Measurements from ENCODE around the gene SLC35C1. TPM values are rescaled to one million over a fixed set of nuclear protein-coding genes. Genes with fewer than 3 reads are reported as not detected.

SLC35C1 gene
- total RNA-seq, 2 donors from 2014 or later, result 11.4 to 16.0 TPM

GRCh38 chr11:45779602-45780001 lies 25.3 kb upstream of the SLC35C1 start:
- no peaks in the 10 kb centered on the region for H3K9me3 ChIP-seq (ENCODE audit: control insufficient read depth, low read length)
- no peak overlapping the region for H3K9ac ChIP-seq (ENCODE audit: extremely low read depth, low read length, poor library complexity, severe bottlenecking)
- Mint-ChIP-seq H3K9me3 (no peaks in the 10 kb centered on the region), H3K27ac (no peak overlapping the region), H3K4me1 (no peaks in the 10 kb centered on the region), H3K4me3 (no peak overlapping the region), H3K27me3 (ENCODE audit: insufficient read depth) (peaks cover 6% of the 10 kb centered on the region), H3K36me3 (ENCODE audit: low read depth) (no peaks in the 10 kb centered on the region)
- H3K27me3 ChIP-seq (ENCODE audit: control insufficient read depth, insufficient read depth, low read length, poor library complexity, severe bottlenecking), result no peaks in the 10 kb centered on the region
- no peak for TF ChIP-seq CTCF (conservative IDR thresholded peaks at IDR 0.05)
- H3K4me3 ChIP-seq (ENCODE audit: low read length), result no peak overlapping the region
- no peak for DNase-seq
- no peaks in the 10 kb centered on the region for H3K4me1 ChIP-seq (ENCODE audit: control insufficient read depth, insufficient read depth, low read length)
- H3K36me3 ChIP-seq (ENCODE audit: control insufficient read depth, insufficient read depth, low read length), result no peaks in the 10 kb centered on the region
- no peak overlapping the region for H3K27ac ChIP-seq (ENCODE audit: low read depth, low read length)
- 83 to 93% methylated on average over 5 of the region's 5 CpGs for WGBS, 2 experiments (ENCODE audit: insufficient coverage in 1 of 2, insufficient read length in 1 of 2)

GRCh38 chr11:45786272-45786671 lies 18.7 kb upstream of the SLC35C1 start:
- H3K36me3 Mint-ChIP-seq (ENCODE audit: low read depth), result no peaks in the 10 kb centered on the region
- H3K4me3 ChIP-seq (ENCODE audit: low read length), result no peak overlapping the region
- H3K27me3 ChIP-seq (ENCODE audit: control insufficient read depth, insufficient read depth, low read length, poor library complexity, severe bottlenecking), result no peaks in the 10 kb centered on the region
- no peak overlapping the region for H3K27ac Mint-ChIP-seq
- no peaks in the 10 kb centered on the region for H3K36me3 ChIP-seq (ENCODE audit: control insufficient read depth, insufficient read depth, low read length)
- peaks cover 24% of the 10 kb centered on the region for H3K27me3 Mint-ChIP-seq (ENCODE audit: insufficient read depth)
- no peak overlapping the region for H3K9ac ChIP-seq (ENCODE audit: extremely low read depth, low read length, poor library complexity, severe bottlenecking)
- H3K4me3 Mint-ChIP-seq, result no peak overlapping the region
- H3K9me3 Mint-ChIP-seq, result peaks cover 9% of the 10 kb centered on the region
- no peaks in the 10 kb centered on the region for H3K4me1 ChIP-seq (ENCODE audit: control insufficient read depth, insufficient read depth, low read length)
- 78 to 79% methylated on average over 1 to 2 of the region's 2 CpGs for WGBS, 2 experiments (ENCODE audit: insufficient coverage in 1 of 2, insufficient read length in 1 of 2)
- H3K4me1 Mint-ChIP-seq, result no peaks in the 10 kb centered on the region
- TF ChIP-seq CTCF (conservative IDR thresholded peaks at IDR 0.05), result no peak
- DNase-seq, result no peak
- no peak overlapping the region for H3K27ac ChIP-seq (ENCODE audit: low read depth, low read length)
- peaks cover 4% of the 10 kb centered on the region for H3K9me3 ChIP-seq (ENCODE audit: control insufficient read depth, low read length)

GRCh38 chr11:45788887-45789286 lies 16.1 kb upstream of the SLC35C1 start:
- Histone ChIP-seq H3K27me3 (ENCODE audit: control insufficient read depth, insufficient read depth, low read length, poor library complexity, severe bottlenecking) (no peaks in the 10 kb centered on the region), H3K9me3 (ENCODE audit: control insufficient read depth, low read length) (peaks cover 4% of the 10 kb centered on the region), H3K27ac (ENCODE audit: low read depth, low read length) (no peak overlapping the region), H3K36me3 (ENCODE audit: control insufficient read depth, insufficient read depth, low read length) (no peaks in the 10 kb centered on the region), H3K4me1 (ENCODE audit: control insufficient read depth, insufficient read depth, low read length) (no peaks in the 10 kb centered on the region), H3K4me3 (ENCODE audit: low read length) (no peak overlapping the region), H3K9ac (ENCODE audit: extremely low read depth, low read length, poor library complexity, severe bottlenecking) (no peak overlapping the region)
- TF ChIP-seq CTCF (conservative IDR thresholded peaks at IDR 0.05), result no peak
- 82 to 88% methylated on average over 2 to 3 of the region's 3 CpGs for whole genome bisulfite sequencing, 2 experiments (ENCODE audit: insufficient coverage in 1 of 2, insufficient read length in 1 of 2)
- Mint-ChIP-seq H3K9me3 (peaks cover 9% of the 10 kb centered on the region), H3K27ac (no peak overlapping the region), H3K4me1 (peaks cover 1% of the 10 kb centered on the region), H3K36me3 (ENCODE audit: low read depth) (no peaks in the 10 kb centered on the region), H3K4me3 (no peak overlapping the region), H3K27me3 (ENCODE audit: insufficient read depth) (peaks cover 24% of the 10 kb centered on the region)
- no peak for DNase-seq

All from endodermal cell (in vitro differentiated cells).